HS-27A (cell line): ENCODE data around the gene SLC4A2.

Experiments used
- DNase-seq: peaks from one replicate; pipeline ENCODE4 v3.0.0-alpha.2; 2012; ENCODE audit warnings: low read depth, missing footprints

Gene SLC4A2

DNA sequence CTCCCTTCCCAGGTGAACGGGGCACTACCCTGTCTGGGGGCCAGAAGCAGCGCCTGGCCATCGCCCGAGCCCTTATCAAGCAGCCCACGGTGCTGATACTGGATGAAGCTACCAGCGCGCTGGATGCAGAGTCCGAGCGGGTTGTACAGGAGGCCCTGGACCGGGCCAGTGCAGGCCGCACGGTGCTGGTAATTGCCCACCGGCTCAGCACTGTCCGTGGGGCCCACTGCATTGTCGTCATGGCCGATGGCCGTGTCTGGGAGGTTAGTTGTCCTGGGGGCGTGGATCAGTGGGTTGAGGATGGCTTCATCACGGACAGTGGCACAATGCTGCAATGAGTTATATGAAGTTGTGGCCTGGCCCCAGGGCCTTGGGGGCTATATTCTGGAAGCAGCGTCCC, 15.4 kb upstream of the SLC4A2 start:
- DNase-seq, result no peak

GRCh38 chr7:151045262-151045661, 14.1 kb upstream of the SLC4A2 start:
- no peak for DNase-seq

GRCh38 chr7:151045967-151046366, 13.4 kb upstream of the SLC4A2 start:
- DNase-seq, result no peak

DNA sequence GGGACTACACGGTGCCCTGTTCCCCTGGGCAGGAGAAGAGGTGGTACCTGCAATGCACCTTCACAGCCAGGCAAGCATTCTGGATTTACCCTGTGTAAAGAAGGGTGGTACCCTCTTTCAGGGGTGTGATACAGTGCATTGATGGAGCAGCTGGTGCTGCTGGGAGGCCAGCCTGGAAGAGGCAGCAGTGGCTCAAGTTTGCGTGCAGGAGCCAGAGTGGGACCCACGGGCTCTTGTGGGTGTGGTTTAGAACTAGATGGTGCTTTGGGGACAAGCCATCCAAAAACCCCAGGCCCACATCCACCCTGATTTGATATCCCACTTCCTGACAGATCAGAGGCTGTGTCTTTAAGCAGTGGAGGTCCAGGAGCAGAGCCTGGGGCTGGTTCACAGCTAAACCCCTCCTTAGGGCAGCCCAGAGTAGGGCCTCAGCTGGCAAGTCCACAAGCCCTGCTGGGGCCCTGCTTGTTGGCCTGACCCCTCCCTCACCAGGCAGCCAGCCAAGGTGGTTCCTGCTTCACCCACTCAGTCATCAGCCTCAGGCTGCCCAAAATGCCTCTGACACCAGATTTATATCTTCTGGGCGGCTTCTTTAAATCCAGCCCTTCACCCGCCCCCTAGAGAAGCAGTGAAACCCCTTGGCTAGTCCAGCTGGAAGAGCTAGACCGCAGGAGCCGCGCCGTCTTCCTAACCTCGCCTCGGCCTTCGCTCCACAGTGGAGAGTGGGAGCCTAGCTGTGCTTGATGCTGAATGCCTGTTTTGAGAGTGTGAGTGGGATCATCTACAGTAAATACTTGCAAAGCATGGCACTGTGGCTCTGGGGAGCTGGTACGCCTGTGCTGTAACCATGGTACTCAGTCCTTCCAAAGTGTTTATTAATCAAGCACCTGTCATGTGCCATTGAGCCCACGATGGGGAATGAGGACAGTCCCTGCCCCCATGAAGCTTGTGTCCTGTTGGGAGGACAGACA, 12.5 kb upstream of the SLC4A2 start:
- no peak for DNase-seq

DNA sequence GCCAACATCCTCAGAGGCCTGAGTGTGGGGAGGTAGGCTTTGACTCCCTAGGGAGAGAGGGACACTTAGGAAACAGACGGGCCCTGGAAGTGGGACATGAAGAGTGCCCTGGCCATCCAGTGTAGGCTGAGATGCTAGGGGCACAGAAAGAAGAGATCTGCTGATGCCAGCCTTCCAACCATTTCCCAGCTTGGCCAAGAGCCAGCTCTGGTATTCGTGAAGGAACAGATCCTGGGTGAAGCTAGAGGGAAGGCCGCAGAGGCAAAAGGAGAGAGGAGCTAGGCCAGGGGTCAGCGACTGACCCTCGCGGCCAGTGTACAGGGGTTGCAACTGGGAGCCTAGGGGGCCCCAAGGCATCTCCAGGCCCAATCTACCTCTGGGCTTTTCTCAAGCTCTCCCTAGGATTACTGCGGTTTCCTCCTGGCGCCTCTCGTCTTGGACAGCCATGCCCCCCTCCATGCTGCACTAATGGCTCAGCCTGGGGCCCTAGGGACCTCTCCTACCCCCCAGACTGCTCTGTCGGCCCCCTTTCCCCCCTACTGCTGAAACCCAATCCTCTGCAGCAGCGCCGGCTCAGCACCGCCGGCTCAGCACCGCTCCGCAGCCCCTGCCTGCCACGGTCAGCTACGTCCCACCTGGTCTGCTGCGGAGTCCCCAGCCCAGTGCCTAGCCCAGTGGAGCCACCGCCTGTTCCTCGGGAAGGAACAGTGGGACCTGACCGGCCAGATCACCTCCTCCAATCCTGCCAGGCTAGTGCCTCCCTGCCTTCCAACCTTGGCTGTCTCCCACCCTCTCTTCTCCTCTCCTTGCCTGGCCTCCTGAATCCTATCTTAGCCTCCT, 11.2 kb upstream of the SLC4A2 start, which contains the start of gene ASIC3:
Gene ASIC3, plus strand, starts transcription at position 556 of the 840 bp plus-strand sequence. CDS start 355 bp downstream, outside the sequence.
- DNase-seq, result no peak

DNA sequence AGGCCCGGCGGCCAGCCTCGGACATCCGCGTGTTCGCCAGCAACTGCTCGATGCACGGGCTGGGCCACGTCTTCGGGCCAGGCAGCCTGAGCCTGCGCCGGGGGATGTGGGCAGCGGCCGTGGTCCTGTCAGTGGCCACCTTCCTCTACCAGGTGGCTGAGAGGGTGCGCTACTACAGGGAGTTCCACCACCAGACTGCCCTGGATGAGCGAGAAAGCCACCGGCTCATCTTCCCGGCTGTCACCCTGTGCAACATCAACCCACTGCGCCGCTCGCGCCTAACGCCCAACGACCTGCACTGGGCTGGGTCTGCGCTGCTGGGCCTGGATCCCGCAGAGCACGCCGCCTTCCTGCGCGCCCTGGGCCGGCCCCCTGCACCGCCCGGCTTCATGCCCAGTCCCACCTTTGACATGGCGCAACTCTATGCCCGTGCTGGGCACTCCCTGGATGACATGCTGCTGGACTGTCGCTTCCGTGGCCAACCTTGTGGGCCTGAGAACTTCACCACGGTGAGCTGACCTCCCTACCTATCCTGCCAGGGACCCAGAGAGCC, 10.4 kb upstream of the SLC4A2 start:
- DNase-seq, result no peak

DNA sequence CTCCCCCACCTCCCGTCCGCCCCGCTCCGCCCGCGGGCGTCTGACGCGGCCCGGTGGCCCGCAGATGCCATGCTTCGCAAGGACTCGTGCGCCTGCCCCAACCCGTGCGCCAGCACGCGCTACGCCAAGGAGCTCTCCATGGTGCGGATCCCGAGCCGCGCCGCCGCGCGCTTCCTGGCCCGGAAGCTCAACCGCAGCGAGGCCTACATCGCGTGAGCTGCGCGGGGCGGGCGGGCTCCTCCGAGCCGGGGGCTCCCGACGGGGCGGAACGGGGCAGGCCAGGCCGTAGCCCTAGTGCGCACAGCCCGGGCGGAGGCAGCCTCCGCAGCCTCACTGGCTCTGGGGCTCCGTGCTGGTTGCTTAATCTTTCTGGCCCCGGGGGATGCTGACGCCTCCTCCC, 8.3 kb upstream of the SLC4A2 start:
- DNase-seq, result no peak

DNA sequence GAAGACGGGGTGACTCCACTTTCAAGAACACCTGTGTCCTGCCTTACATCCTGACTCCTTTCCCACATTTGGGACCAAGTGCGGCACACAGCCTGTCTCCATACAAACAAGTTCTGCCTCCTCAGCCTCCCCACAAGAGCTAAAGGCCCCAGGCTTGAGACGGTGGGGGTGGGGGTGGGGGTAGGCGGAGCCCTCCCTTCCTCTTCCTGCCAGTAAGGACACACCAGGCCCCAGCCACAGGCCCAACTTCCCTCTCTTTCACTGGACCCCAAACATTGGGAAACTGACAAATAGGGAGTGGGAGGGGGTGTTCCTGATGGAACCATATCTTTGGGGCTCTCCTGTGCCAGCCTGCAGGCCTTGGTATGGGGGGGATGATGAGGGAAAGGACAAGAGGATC, 6.3 kb upstream of the SLC4A2 start:
- DNase-seq, result no peak

- DNase-seq, result no peak
These were observed 5.6 kb upstream of the SLC4A2 start for GRCh38 chr7:151053751-151054150.

DNA sequence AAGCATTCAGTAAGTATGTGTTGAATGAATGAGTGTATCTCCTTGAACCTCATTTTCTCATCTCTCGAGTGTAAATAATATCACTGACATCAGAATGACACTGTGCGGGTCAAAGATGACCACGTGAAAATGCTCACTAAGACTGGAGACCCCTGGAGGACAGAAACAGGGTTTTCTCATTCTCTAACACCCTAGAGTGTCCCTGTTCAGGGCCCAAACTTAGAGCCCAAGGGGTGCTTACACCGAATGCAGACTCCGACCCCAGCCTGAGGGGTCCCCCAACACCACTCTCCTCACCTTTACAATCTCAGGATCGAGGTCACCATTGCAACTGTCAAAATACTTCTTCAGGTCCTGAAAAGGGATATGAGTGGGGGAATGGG, 3.1 kb upstream of the SLC4A2 start:
- no peak for DNase-seq

DNA sequence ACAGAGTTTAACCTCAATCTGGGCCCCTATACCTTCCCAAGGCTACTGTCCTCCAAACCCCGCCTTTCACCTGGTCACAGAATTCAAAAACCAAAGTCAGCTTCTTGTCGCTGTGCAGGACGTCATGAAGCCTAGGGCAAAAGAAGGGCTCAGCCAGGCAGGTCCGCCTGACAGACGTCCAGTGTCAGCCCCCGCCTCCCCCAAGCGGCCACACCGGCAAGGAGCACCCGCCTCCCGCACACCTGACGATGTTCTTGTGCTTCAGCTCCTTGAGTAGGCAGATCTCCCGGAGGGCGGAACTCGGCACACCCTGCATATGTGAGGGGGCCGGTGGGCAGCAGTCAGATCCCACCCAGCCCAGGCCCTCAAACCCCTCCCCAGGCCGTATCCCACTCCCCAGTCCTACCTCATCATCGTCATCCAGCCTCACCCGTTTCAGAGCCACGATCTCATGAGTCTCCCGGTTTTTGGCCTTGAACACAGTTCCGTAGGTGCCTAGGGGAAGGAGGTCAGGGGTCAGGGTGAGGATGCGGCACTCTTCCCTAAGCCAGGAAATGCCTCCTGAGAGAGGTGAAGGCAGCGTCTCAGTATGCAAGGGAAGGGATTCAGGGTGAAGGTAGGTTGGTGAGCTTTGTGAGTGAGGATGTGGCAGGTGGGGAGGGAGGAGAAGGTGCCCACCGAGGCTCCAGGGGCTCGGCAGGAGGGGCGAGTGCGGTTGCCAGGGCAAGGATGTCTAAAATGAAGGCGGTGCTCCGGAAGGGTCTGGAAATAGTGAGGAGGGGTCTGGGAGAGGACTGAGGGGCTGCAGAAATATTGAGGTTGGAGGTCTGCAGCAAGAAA, 2.5 kb upstream of the SLC4A2 start:
- no peak for DNase-seq

DNA sequence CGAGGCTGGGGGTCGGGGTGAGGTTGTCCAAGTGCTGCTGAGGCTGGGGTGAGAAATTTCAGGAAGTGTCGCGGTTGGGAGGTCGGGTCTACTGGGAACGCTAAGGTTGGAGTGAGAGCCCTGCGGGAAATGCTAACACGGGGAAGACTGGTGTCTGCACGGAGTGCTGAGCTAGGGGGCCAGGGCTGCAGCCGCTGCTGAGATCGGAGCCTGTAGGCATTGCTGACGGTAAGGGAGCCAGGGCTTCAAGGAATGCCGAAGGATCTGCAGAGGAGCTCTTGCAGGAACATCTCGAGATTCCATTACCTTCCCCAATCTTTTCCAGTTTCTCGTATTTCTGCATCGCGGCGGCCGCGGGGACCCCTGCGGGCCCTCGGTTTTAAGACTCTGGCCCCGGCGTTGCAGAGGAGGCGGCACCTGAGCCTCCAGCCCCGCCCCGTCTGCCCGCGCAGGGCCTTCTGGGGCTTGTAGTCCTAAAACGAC, 1.8 kb upstream of the SLC4A2 start, which contains the start of gene CDK5:
Gene CDK5, minus strand, starts transcription at position 392 of the 483 bp plus-strand sequence. Its CDS starts 49 bp downstream, at position 343.
- no peak for DNase-seq

- peak; percentile 86 for DNase-seq
These were observed 1.2 kb upstream of the SLC4A2 start for GRCh38 chr7:151057989-151058780.

DNA sequence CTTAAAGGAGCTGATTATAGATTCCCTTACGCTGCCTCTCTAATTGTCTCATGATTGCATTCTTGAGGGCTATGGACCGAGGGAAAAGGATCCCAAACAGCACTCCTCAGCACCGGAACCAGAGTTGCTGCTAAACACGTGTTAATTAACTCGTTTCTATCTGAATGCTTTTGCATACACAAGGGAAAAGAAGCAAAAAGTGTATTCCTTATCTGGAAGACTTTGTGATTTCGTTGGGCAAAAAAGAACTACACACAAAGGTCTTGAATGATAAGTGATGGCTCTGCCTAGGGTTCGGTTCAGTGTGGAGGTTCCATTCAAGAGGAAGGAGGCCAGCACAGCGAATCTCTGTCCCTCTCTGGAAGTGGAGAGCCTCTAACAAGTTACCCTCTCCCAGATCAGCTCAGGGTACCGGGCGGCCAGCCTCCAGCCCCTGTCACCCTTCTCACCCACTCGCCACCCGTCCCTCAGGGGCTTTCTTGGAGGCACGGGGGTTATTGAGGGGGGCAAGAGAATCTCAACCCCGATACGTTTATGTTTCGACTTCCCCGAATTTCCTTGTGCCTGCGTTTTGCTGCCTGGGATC, 515 bp upstream of the SLC4A2 start:
- DNase-seq, result no peak

- no peak for DNase-seq
These were observed 675 bp downstream of the SLC4A2 start for GRCh38 chr7:151060113-151060415.

- DNase-seq, result no peak
These were observed 1.2 kb downstream of the SLC4A2 start for GRCh38 chr7:151060416-151061212.

DNA sequence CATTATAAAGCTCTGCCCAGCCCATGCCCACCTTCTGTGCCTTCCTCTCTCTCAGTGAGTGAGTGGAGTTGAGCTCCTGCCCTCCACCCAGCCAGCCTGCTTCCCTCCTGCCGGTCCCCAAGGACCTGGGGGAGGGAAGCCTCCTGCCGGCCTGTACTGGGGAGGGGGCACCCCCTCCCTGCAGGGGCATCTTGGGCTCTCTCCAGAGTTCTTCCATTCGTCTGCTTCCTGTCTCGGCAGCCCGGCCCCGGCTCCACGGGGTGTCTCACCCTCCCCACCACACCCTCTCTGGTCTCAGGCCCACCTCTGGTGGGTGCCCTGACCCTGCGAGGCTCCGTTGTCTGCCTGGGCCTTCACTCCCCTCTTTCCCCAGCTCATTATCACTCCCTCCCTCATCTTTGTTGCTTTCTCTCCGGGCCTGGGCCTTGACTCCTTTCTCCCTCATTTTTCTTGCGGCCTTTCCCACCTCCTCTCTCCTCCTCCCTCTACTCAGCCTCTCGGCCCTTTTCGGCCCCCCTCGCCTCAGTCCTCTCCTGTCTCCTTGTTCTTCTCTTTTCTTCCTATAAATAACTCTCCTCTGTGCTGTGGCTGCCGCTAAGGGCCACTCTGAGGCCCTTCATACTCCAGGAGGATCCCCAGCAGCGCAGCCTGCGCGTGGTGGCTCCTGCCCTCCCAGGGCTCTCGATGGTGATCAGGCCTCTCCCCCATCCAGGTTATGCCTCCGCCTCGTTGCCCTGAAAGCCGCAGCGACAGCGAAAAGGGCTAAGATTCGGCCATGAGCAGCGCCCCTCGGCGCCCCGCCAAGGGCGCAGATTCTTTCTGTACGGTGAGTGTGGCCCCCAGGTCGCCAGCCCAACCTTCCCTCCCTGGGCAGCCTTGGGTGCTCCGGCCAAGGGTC, 2.1 kb downstream of the SLC4A2 start:
- DNase-seq, result no peak

- DNase-seq, result no peak
These were observed 2.7 kb downstream of the SLC4A2 start for GRCh38 chr7:151062111-151062398.
